SK-N-MC (cell line): ENCODE results near the gene LCE5A.

Experiments
- EZH2 ChIP-seq: fragments of 200-600 bp; sonication (generic); IDR thresholded peaks from one replicate; pipeline ENCODE4 v1.6.1; 2017; ENCODE audit warnings: antibody characterized with exemption
- POLR2AphosphoS5 ChIP-seq: IDR thresholded peaks from 2 replicates; pipeline ENCODE4 v1.6.1; 2012; ENCODE audit warnings: mild to moderate bottlenecking, low read depth, low read length, borderline replicate concordance

GRCh38 chr1:152461544-152461943, 49.1 kb upstream of the LCE5A start:
- TF ChIP-seq EZH2 (no peak), POLR2AphosphoS5 (no peak)
